IPS DF 4.7 (cell line): ENCODE data around the gene PCGF3.
"Not testable (repeated sequence)": the region's sequence is repeated elsewhere in the genome, so short reads cannot be mapped to it uniquely, and the experiment has no call there.

Experiments used
- DNase-seq: peaks from one replicate; pipeline ENCODE4 v3.0.0-alpha.2; 2013; ENCODE audit warnings: low spot score; ENCODE audit errors: extremely low read depth

PCGF3 gene

DNA sequence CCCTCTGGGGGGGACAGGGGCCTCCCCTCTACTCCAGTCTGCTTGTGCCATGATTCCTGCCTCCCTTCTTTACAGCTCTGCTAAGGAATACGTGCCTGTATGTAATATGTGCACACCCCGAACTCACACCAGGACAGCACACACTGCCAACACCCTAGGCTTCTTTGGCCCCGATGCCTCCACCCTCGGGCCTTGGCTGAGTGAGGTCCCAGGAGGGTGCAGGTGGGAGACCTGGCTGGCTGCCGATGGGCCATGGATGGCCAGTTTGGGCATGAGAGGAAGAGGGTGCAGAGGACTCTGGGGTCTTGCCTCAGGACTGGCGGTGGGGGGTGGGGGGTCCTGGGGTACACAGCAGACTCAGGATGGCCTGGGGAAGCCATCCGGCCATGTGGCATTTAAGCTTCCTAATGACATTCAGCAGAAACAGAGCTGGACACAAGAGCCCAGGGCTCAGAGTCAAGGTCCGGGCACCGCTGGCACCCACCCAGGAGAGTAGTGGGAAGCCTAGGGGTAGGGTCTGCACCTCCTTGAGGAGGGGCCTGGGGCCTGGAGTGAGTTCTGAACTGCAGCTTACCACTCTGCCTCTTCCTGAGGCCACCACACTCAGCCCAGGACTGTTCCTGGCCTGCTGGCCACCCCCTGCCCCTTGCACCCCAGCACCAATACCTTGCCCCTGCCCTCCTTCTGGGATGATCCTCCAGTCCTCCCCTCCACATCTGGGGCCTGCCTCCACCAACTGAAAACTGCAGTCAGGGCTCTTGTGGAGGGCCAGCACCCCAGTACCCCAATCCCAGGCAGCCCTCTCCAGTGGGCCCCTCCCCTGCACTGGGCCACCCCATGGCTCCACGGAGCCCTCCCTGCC lies 2.1 kb upstream of the PCGF3 start:
- no peak for DNase-seq

DNA sequence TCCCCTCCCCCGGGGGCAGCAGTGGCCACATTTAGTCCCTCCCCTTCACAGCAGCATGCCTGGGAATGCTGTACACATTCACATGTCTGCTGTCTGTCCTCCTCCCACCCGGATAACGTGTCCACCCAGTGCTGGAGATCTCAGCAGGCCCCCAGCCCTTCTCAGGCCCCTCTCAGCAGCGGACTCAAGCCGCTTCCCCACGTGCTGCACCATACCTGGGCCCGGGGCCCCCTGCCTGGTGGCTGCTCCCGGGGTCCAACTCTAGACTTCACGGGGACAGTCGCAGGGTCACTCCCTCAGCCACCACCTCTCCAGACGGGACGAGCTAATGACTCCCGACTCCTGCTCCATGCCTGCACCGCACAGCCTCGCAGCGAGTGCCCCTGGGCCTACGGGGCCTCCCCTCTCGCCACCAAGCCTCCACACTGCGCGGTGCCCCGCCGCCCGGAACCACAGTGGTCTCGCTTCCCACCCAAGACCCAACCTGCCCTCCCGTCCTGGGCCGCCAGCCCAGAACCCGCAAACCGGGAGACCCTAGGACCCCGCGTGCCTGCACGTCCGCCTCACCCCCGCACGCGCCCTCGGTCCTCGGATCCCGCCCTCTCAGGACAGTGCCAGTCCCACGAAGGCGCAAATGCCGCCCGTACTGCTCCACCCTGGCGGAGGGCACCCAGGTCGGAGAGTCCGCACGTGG lies 1.3 kb upstream of the PCGF3 start:
- DNase-seq: no peak

DNA sequence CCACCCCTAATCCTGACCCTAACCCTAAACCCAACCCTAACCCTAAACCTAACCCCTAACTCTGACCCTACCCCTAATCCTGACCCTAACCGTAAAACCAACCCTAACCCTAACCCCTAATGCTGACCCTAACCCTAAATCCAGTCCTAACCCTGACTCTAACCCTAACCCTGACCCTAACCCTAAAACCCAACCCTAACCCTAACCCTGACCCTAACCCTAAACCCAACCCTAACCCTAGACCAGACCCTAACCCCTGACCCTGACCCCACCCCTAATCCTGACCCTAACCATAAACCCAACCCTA lies 708 bp upstream of the PCGF3 start:
- DNase-seq: no peak

DNA sequence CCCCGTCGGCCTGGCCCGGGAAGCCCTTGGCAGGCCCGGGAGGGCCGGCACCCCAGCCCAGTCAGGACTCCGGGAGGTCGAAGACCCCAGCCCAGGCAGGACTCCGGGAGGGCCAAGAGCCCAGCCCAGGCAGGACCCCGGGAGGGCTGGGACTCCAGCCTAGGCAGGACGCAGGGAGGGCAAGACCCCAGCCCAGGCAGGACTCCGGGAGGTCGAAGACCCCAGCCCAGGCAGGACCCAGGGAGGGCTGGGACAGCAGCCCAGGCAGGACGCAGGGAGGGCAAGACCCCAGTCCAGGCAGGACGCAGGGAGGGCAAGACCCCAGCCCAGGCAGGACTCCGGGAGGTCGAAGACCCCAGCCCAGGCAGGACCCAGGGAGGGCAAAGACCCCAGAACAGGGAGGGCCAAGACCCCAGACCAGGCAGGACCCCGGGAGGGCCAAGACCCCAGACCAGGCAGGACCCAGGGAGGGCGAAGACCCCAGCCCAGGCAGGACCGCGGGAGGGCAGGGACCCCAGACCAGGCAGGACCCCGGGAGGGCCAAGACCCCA lies 526 bp downstream of the PCGF3 start:
- DNase-seq: not testable (repeated sequence)

DNA sequence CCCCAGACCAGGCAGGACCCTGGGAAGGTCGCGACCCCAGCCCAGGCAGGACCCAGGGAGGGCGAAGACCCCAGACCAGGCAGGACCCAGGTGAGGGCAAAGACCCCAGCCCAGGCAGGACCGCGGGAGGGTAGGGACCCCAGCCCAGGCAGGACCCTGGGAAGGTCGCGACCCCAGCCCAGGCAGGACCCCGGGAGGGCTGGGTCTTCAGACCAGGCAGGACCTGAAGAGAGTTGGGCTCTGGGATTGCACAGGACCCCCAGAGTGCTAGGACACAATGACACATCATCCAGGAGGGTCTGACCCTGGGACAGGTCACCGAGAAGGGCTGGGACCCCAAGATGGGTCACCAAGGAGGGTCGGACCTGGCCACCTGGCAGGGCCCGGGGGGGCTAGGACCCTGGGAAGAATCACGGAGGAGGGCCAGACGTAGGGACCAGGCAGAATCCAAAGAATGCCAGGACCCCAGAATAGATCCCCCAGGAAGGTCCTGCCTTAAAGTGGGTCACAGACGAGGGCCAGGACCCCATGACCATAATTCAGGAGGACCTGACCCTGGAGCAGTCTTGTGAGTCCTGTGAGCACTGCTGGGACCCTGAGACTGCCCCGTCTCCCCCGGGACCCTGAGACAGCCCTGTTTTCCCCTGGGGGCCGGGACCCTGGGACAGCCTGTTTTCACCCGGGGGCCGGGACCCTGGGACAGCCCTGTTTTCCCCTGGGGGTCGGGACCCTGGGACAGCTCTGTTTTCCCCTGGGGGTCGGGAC lies 1.4 kb downstream of the PCGF3 start:
- DNase-seq: no peak

DNA sequence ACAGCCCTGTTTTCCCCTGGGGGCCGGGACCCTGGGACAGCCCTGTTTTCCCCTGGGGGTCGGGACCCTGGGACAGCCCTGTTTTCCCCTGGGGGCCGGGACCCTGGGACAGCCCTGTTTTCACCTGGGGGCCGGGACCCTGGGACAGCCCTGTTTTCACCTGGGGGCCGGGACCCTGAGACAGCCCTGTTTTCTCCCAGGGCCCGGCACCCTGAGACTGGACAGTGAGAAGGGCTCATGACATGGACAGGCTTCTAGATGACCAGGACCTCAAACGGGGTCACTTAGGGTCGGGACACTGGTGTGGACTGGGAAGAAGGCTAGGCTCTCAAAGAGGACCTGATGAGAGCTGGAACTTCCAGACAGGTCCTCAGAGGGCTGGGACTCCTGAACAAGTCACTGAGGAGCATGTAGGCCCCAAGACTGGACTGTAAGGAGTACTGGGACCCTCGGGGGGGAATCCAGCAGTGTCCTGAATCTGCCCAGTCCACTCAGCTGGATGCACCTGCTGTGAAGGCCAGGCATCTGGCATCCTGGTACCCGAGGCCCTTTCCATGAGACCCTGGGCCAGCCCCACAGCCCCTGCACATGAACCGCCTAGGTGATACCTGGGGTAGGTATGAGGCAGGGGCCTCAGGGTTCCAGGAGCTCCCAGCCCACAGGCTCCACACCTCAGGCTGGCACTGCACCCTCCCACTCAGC lies 2.4 kb downstream of the PCGF3 start:
- DNase-seq: no peak

DNA sequence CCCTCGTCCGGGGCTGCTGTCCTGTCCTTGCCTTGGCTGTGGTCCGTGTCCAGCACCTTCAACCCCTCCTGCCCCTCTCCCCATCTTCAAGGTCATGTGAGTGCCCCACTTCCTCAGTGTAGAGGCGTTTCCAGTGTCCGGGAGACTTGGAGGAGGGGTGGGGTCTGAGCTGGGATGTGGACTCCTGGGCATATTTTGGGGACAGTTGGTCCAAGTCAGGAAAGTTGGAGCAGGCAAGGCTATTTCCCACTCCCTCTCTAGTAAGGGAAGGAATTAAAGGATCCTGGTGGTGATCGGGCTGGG lies 3.0 kb downstream of the PCGF3 start:
- DNase-seq: no peak

DNA sequence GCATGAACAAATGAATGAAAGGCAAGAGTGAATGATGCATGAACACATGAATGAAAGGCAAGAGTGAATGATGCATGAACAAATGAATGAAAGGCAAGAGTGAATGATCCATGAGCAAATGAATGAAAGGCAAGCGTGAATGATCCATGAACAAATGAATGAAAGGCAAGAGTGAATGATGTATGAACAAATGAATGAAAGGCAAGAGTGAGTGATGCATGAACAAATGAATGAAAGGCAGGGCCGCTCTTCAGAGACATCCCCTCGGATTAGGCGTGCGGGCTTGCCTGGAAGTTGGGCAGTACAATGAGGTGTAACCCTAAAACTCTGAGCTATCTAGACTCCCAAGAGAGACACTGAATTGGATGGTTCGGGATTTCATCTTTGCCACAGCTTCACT lies 3.7 kb downstream of the PCGF3 start:
- DNase-seq: no peak

DNA sequence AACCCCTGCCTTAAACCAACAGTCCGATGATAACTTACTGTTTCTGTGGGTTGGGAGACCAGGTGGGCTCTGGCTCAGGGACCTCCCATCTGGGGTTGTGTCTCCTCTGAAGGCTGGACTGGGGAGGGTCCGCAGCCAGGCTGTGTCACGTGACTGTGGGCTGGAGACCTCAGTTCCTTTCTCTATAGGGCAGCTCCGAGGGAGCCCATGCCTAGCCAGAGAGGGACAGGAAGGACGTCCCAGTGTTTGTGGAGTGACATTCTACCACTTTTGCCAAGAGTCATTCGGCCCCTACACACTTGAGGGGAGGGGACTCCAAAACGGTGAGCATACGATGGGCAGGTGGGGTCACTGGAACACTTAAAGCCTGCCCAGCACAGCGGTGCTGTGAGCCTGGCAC lies 4.5 kb downstream of the PCGF3 start:
- no peak for DNase-seq

DNA sequence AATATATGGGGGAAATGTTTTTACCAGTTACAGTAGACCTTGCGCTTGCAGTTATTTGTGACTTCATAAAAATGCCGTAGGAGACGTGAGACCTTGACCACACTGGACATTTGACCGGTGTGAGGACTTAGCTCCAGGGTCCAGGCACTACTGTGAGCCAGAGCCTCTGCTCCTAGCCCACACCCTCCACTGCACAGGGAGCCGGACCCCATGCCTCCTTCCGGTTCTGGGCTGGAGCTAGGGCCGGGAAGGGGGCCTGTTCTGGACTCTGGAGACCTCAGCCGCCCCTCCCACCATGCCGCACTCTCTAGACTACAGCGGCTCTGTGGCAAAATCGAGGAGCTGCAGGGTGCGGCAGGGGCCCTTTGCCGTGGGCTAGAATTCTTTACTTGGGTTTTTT lies 5.3 kb downstream of the PCGF3 start:
- no peak for DNase-seq

DNA sequence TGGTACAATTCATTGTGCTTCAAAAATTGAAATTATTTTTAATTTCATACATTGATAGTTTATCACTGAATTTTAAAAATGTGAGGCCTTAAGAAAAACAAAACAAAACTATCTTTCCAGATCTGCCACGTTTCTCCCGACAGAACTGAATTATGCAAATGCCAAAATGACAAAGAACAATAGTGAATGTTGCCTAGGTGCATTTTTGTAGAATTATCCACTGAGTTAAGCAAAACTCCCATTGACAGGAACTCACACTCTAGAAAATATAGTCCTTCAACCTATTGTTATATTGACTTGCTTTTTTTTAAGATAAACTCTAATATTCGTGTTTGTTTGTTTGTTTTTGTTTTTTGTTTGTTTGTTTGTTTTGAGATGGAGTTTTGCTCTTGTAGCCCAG lies 6.5 kb downstream of the PCGF3 start:
- DNase-seq: no peak

DNA sequence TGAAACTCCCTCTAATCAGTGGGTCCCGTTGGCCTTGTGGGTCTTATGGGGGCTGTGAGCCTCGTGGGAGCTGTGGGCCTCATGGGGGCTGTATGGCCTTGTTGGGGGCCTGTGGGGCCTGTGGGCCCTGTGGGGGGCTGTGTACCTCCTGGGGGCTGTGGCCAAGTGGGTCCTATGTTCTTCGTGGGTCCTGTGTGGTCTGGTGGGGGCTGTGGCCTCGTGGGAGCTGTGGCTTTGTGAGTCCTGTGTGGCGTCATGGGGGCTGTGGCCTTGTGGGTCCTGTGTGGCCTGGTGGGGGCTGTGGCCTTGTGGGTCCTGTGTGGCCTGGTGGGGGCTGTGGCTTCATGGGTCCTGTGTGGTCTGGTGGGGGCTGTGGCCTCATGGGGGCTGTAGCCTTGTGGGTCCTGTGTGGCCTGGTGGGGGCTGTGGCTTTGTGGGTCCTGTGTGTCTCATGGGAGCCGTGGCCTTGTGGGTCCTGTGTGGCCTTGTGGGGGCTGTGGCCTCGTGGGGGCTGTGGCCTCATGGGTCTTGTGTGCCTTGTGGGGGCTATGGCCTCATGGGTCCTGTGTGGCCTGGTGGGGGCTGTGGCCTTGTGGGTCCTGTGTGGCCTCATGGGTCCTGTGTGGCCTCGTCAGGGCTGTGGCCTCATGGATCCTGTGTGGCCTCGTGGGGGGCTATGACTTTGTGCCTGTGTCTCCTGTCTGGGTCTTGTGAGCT lies 7.4 kb downstream of the PCGF3 start:
- DNase-seq: no peak

DNA sequence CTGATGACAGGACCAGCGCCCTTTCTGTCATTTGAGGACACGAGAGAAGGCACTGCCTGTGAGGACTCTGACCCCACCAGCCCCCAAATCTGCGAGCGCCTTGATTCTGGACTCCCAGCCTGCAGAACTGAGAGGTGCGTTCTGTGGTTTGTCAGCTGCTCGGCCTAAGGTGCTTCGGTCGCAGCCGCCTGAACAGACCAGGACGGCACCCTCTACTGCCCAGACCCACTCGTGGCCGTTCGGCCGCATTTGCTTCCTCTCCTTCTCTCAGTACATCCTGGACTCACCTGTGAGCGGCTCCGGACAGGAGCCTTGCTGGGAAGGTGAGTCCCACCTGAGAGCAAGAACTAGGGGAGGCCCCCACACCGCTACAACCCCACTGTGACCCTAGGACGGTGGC lies 8.5 kb downstream of the PCGF3 start:
- no peak for DNase-seq

DNA sequence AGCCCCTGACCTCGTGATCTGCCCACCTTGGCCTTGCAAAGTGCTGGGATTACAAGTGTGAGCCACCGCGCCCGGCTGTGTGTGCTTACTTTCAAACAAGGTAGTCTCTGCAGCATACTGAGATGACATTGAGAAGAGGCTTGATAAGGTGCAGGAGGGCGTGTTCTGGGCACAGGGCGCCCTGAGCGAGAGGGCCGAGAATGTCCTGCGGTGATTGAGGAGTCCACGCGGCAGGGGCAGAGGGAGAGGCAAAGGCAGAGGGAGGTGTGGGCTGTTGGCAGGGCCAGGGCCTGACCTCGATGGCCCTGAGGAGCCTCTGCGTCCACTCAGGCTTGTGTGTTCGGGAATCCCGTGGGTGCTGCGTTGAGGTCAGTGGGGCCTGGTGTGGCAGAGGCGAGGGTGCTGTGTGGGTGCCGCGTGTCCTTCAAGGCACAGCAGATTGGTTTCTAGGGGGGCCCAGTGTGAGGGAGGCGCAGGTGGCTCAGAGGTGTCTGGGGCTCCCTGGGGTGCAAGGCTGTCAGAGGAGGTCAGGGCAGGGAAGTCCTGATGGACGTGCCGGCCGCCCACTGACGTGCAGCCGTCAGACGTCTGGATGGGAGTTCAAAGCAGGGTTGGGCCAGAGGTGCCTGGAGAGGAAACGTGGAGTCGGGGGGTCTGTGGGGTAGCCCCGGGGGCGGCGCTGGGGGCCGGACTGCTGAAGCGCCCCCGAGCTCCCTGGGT lies 12.1 kb downstream of the PCGF3 start:
- no peak for DNase-seq

DNA sequence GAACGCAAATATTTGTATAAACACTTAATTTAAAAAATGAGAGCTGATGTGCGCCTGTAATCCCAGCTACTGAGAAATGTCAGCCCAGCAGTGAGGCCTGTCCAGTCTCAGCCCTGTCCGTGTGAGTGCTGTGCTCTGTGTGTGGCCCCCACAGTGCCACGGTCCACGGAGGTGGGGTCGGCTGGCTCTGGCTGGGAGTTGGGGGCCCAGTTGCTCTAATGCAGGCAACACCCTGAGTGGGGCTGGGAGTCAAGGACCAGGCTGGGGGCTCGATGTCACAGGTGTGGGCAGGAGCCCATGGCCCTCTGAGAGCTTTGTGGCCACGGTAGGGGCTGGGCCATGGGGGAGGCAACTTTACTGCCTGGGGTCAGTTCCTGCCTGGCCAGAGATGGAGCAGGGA lies 12.8 kb downstream of the PCGF3 start:
- DNase-seq: no peak

DNA sequence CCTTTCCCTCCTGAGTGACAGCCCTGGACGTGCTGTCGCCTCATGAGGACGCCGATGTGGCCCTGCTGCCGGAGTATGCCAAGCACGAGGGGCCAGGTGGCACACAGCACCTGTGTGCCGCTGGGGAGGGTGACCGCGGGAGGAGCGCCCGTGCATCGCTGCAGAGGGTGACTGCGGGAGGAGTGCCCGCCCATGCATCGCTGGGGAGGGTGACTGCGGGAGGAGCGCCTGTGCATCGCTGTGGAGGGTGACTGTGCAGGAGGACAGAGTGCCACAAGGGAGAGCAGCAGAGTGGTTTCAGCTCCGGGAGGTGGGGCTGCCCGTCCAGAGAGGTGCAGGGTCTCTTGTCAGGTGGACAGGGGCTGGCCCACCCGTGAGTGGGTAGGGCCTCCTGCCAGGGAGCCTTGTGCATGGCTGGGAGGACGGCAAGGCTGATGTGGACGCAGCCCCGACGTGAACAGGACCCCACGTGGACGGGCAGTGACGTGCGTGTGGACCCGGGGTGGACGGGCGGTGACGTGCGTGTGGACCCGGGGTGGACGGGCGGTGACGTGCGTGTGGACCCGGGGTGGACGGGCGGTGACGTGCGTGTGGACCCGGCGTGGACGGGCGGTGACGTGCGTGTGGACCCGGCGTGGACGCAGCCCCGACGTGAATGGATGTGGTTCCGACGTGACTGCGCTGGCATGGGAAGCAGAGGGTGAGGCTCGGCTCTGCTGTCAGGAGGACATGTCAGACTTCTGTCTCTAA lies 14.7 kb downstream of the PCGF3 start:
- DNase-seq: no peak

DNA sequence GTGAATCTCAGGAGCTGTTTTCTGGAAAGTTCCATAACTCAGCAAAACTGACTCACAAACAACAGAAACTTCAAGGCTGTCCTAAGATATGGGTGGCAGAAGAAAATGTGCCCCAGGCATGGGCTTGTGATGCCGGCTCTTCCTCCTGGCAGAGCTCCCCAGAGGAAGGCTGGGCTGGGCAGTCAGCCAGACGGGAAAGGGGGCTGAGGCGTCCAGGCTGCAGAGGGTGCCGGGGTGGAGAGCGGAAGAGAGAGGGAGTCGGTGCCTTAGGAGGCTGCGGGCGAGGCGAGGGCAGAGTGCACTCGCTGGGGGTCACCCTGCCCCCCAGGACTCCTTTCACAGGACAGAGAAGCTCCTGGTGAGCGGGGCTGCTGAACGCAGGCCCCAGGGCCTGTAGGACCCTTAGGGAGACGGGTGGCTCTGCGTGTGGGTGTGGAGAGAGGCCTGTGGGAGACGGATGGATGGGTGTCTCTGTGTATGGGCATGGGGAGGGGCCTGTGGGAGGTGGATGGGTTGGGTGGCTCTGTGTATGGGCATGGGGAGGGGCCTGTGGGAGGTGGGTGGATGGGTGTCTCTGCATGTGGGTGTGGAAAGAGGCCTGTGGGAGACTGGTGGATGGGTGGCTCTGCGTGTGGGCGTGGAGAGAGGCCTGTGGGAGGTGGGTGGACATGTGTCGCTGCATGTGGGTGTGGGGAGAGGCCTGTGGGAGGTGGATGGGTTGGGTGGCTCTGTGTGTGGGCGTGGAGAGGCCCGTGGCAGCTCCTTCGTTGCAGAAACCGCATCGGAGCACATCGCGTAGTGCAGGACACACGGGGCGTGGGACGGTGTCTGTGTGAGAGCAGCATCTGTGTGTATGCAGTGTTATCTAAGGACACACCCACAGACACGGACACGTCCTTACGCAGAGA lies 15.9 kb downstream of the PCGF3 start:
- no peak for DNase-seq

DNA sequence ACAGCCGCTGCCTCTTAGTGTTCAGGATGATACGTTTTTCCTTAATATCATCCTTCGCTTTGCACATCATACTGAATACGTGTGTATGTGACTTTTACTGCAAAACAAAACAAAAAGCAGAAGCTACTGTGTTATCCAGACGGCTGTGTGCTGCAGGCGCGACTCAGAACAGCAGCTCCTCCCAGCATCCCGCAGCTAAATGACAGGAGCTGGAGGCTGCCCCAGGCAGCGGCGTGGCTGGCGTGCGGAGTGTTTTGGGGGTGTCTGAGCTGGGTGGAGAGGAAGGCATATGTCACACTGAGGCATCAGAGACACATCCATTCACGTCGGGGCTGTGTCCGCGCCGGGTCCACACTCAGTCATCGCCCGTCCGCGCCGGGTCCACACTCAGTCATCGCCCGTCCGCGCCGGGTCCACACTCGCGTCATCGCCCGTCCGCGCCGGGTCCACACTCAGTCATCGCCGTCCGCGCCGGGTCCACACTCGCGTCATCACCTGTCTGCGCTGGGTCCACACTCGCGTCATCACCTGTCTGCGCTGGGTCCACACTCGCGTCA lies 16.6 kb downstream of the PCGF3 start:
- no peak for DNase-seq
